K562 (cell line): ENCODE data around the gene TMEM234. TPM values are rescaled to one million over a fixed set of nuclear protein-coding genes. Genes with fewer than 3 reads are reported as not detected.

Experiments
- ATAC-seq: fragments of 200-7000 bp; cut with Tn5 transposase; 3 replicates; pipeline ENCODE4 v1.9.1; 2020; ENCODE audit warnings: moderate library complexity
- BruUV-seq: library from RNA; stranded (reverse); fragments of 400-500 nt; replicated peaks from 2 replicates; lab custom pipeline; 2021; lab: Mats Ljungman, UMichigan
- CTCF ChIA-PET: fragments of 300-600 bp; formaldehyde crosslinking; extraction: SDS; loops from one replicate; lab custom pipeline; 2021; ENCODE audit warnings: low intra/inter-chr PET ratio; lab: Yijun Ruan, JAX
- POLR2A ChIA-PET: fragments of 300-600, 350-650 bp; sonication (Branson Sonifier 250); formaldehyde crosslinking; extraction: SDS; loops from one replicate; lab custom pipeline; 2021; ENCODE audit warnings: antibody characterized with exemption, inconsistent platforms; lab: Yijun Ruan, JAX
- DNase-seq, 4 experiments: peaks; one replicate each; pipeline versions ENCODE4 v3.0.0 to v3.0.0-alpha.2; 2011 to 2018; ENCODE audit warnings: low spot score in 3 of 4, mixed read lengths in 3 of 4; ENCODE audit errors: extremely low read depth in 1 of 4
- FAIRE-seq: peaks from 2 replicates; lab custom pipeline; 2011; peaks lifted over from hg19 to GRCh38; lab: Jason Lieb, UNC
- H2AFZ ChIP-seq: 2 replicates; pipeline ENCODE4 v1.6.0; 2011; ENCODE audit warnings: low read depth, low read length, control low read depth, inconsistent platforms
- H3K27ac ChIP-seq: fragments of 200-600 bp; 3 replicates; pipeline ENCODE4 v1.8.0; 2011; ENCODE audit warnings: low read depth, mild to moderate bottlenecking, control low read depth, inconsistent platforms, low read length, moderate library complexity, mixed read lengths; ENCODE audit errors: extremely low read depth
- H3K27me3 ChIP-seq, 2 experiments: fragments of 300-600 bp in 1 of 2; 2 replicates in 1 of 2; 3 replicates in 1 of 2; pipeline versions ENCODE4 v1.6.0 to v1.8.0; 2011; ENCODE audit warnings: inconsistent platforms in 2 of 2, low read length in 2 of 2, mild to moderate bottlenecking in 1 of 2, mixed read lengths in 1 of 2, moderate library complexity in 1 of 2; ENCODE audit not compliant: control insufficient read depth in 2 of 2, insufficient read depth in 2 of 2
- H3K36me3 ChIP-seq: fragments of 300-600 bp; 3 replicates; pipeline ENCODE4 v1.8.0; 2011; ENCODE audit warnings: mild to moderate bottlenecking, low read length, inconsistent platforms; ENCODE audit not compliant: control insufficient read depth, insufficient read depth
- H3K4me1 ChIP-seq, 2 experiments: fragments of 200-600 bp in 1 of 2; replicated peaks in 1 of 2; 2 replicates in 1 of 2; 3 replicates in 1 of 2; pipeline versions ENCODE4 v1.5.1 to v1.8.0; 2011; ENCODE audit warnings: inconsistent platforms in 2 of 2, low read length in 2 of 2, mild to moderate bottlenecking in 1 of 2, mixed read lengths in 1 of 2, moderate library complexity in 1 of 2; ENCODE audit not compliant: control insufficient read depth in 2 of 2, insufficient read depth in 2 of 2
- H3K4me2 ChIP-seq: 2 replicates; pipeline ENCODE4 v1.6.1; 2011; ENCODE audit warnings: low read length, control low read depth, inconsistent platforms, mixed read lengths; ENCODE audit not compliant: insufficient read depth
- H3K4me3 ChIP-seq: fragments of 200-600 bp; sonication (generic), shearing (Covaris generic); 2 replicates; pipeline ENCODE4 v1.5.1; 2016; ENCODE audit warnings: control low read depth, inconsistent platforms
- H3K79me2 ChIP-seq: fragments of 200-600 bp; 3 replicates; pipeline ENCODE4 v1.8.0; 2011; ENCODE audit warnings: low read length, inconsistent platforms; ENCODE audit not compliant: control insufficient read depth, insufficient read depth
- H3K9ac ChIP-seq, 2 experiments: 2 replicates each; pipeline versions ENCODE4 v1.6.0 to v1.6.1; 2011; ENCODE audit warnings: low read depth in 2 of 2, low read length in 2 of 2, control low read depth in 1 of 2, inconsistent platforms in 1 of 2, mild to moderate bottlenecking in 1 of 2, mixed read lengths in 1 of 2; ENCODE audit not compliant: insufficient read depth in 1 of 2
- H3K9me1 ChIP-seq: one replicate; pipeline ENCODE4 v1.6.0; 2011; ENCODE audit warnings: inconsistent platforms, mild to moderate bottlenecking, low read length, moderate library complexity; ENCODE audit not compliant: control insufficient read depth, insufficient read depth
- H3K9me3 ChIP-seq: replicated peaks from 2 replicates; pipeline ENCODE4 v1.5.1; 2011; ENCODE audit warnings: low read depth, low read length, inconsistent platforms; ENCODE audit not compliant: control insufficient read depth, insufficient read depth
- H4K20me1 ChIP-seq: replicated peaks from 2 replicates; pipeline ENCODE4 v1.6.1; 2011; ENCODE audit warnings: low read length, inconsistent platforms, mixed read lengths; ENCODE audit not compliant: control insufficient read depth, insufficient read depth
- ARID2 ChIP-seq: fragments of 450-650 bp; IDR thresholded peaks from 2 replicates; pipeline ENCODE4 v1.6.1; 2017; ENCODE audit warnings: antibody characterized with exemption, mild to moderate bottlenecking
- GABPB1 ChIP-seq: sonication (generic); formaldehyde crosslinking; IDR thresholded peaks from 2 replicates; pipeline ENCODE4 v1.8.0; 2022; ENCODE audit warnings: mild to moderate bottlenecking, missing genetic modification reagents
- MIER1 ChIP-seq: fragments of 450-650 bp; IDR thresholded peaks from 2 replicates; pipeline ENCODE4 v1.6.1; 2016; ENCODE audit warnings: antibody characterized with exemption, mild to moderate bottlenecking, low read depth
- NEUROD1 ChIP-seq: fragments of 150-350 bp; IDR thresholded peaks from 2 replicates; pipeline ENCODE4 v1.6.1; 2014; ENCODE audit warnings: borderline replicate concordance, low read length, low read depth; ENCODE audit not compliant: partially characterized antibody
- POLR2A ChIP-seq: fragments of 450-650 bp; conservative IDR thresholded peaks from 2 replicates; pipeline ENCODE4 v1.6.1; 2016
- POLR2G ChIP-seq: fragments of 200-400 bp; formaldehyde crosslinking; IDR thresholded peaks from 2 replicates; pipeline ENCODE4 v1.6.1; 2017; ENCODE audit warnings: low read depth, mild to moderate bottlenecking, antibody characterized with exemption, low read length, moderate library complexity
- RBFOX2 ChIP-seq: fragments of 200-400 bp; formaldehyde crosslinking; IDR thresholded peaks from 2 replicates; pipeline ENCODE4 v1.6.1; 2017; ENCODE audit warnings: low read depth, mild to moderate bottlenecking, low read length, moderate library complexity
- SRSF9 ChIP-seq: fragments of 200-400 bp; formaldehyde crosslinking; IDR thresholded peaks from 2 replicates; pipeline ENCODE4 v1.6.1; 2017; ENCODE audit warnings: low read depth, low read length, borderline replicate concordance
- TOE1 ChIP-seq, 2 experiments: fragments of 450-650 bp in 1 of 2; sonication (generic) in 1 of 2; formaldehyde crosslinking in 1 of 2; IDR thresholded peaks; 2 replicates each; pipeline versions ENCODE4 v1.7.1 to v1.8.0; 2016 to 2022; ENCODE audit warnings: borderline replicate concordance in 2 of 2, mild to moderate bottlenecking in 2 of 2, antibody characterized with exemption in 1 of 2, inconsistent platforms in 1 of 2, low read depth in 1 of 2, missing genetic modification reagents in 1 of 2, moderate library complexity in 1 of 2
- ZNF316 ChIP-seq: fragments of 450-650 bp; IDR thresholded peaks from 2 replicates; pipeline ENCODE4 v1.6.1; 2016
- ZNF384 ChIP-seq: IDR thresholded peaks from 2 replicates; pipeline ENCODE4 v1.6.1; 2012; ENCODE audit warnings: low read depth, low read length, improper control_type of control experiment
- ZNF57 ChIP-seq: fragments of 450-650 bp; formaldehyde crosslinking; IDR thresholded peaks from 2 replicates; pipeline ENCODE4 v1.4.0; 2020; ENCODE audit warnings: mild to moderate bottlenecking, moderate library complexity
- WGBS: fragments of 100-300 bp; shearing (Covaris generic); methylation state at CpG from one replicate; pipeline ENCODE4 v1.1.6; 2016; ENCODE audit warnings: low coverage, mixed read lengths; ENCODE audit not compliant: insufficient coverage; ENCODE audit errors: missing lambda C conversion rate; 5-methylcytosine and 5-hydroxymethylcytosine counted together
- in situ Hi-C: fragments of 300-500 bp; cut with MboI; formaldehyde crosslinking; loops from 4 replicates; pipeline ENCODE4 v1.15.0; 2018; ENCODE audit warnings: inconsistent platforms, mixed read lengths
- intact Hi-C: fragments of 100-400 bp; cut with micrococcal nuclease; formaldehyde crosslinking; loops from 2 replicates; pipeline ENCODE4 v1.14.2; 2022
- polyA plus RNA-seq, 8 experiments: library from polyadenylated mRNA; depleted of rRNA in 4 of 8; stranded (reverse) in 5 of 8; unstranded in 3 of 8; fragments of >200 nt; fragmentation: Nextera tagmentation in 2 of 8; fragmentation: Illumina TruSeq in 1 of 8; extraction: Ambion mirVana in 2 of 8; extraction: Trizol in 1 of 8; gene quantifications; 2 replicates each; pipeline versions ENCODE4 v1.2.1 to v1.2.3, GENCODE V29; 2011 to 2014; ENCODE audit warnings: inconsistent platforms in 1 of 8, missing spikeins in 1 of 8
- total RNA-seq, 7 experiments: library from RNA; depleted of rRNA in 6 of 7; stranded (reverse); fragments of >200 nt in 6 of 7; fragmentation: Illumina TruSeq in 2 of 7; extraction: Trizol in 2 of 7; gene quantifications; 2 replicates each; pipeline versions ENCODE4 v1.2.1 to v1.2.3, GENCODE V29; 2011 to 2021; ENCODE audit warnings: low replicate concordance in 1 of 7
- TF ChIP-seq, protein P1 (sequence below): fragments of 450-650 bp; IDR thresholded peaks from 2 replicates; pipeline ENCODE4 v1.6.1; 2016; ENCODE audit warnings: missing biosample characterization, missing genetic modification characterization
- TF ChIP-seq, protein P2 (sequence below): sonication (generic); formaldehyde crosslinking; IDR thresholded peaks from 2 replicates; pipeline ENCODE4 v1.8.1; 2023; ENCODE audit warnings: mild to moderate bottlenecking, missing genetic modification reagents, moderate library complexity
- TF ChIP-seq, protein P3 (sequence below): fragments of 250-450 bp; sonication (Bioruptor Pico); IDR thresholded peaks from 2 replicates; pipeline ENCODE4 v1.8.0; 2021; ENCODE audit warnings: borderline replicate concordance, mild to moderate bottlenecking, moderate library complexity; ENCODE audit not compliant: poor library complexity, severe bottlenecking
- TF ChIP-seq, protein P4 (sequence below): fragments of 450-650 bp; formaldehyde crosslinking; IDR thresholded peaks from 2 replicates; pipeline ENCODE4 v1.4.0; 2020; ENCODE audit warnings: mild to moderate bottlenecking, moderate library complexity

Gene TMEM234
- total and polyA plus RNA-seq, 9 of the 15 experiments (the other 6 are each of a cell fraction or from before 2014, with no cell fraction given): 5.0 to 12.9 (median 7.6) TPM

DNA sequence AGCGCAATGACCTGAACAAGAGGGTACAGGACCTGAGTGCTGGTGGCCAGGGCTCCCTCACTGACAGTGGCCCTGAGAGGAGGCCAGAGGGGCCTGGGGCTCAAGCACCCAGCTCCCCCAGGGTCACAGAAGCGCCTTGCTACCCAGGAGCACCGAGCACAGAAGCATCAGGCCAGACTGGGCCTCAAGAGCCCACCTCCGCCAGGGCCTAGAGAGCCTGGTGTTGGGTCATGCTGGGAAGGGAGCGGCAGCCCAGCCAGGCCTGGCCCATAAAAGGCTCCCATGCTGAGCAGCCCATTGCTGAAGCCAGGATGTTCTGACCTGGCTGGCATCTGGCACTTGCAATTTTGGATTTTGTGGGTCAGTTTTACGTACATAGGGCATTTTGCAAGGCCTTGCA lies 27.2 kb downstream of the TMEM234 start:
- CTCF ChIA-PET: no interaction called here
- DNase-seq: no peak
- H3K27me3 ChIP-seq: no peaks in the 10 kb centered on the region
- FAIRE-seq: no peak
- in situ Hi-C loops (no loop called here), intact Hi-C loops (no loop called here)
- no peak overlapping the region for H3K4me2 ChIP-seq
- H4K20me1 ChIP-seq: no peaks in the 10 kb centered on the region; the same call in none of the 2 replicates
- H3K9me3 ChIP-seq: no peaks in the 10 kb centered on the region
- peak overlapping the region in 1 of 2 experiments; percentile 38; a peak in 1 of 4 replicates for H3K9ac ChIP-seq
- no peak overlapping the region for H3K4me3 ChIP-seq
- peaks cover 3 to 16% of the 10 kb centered on the region in 2 experiments; a peak in 4 of 5 replicates for H3K4me1 ChIP-seq
- peaks cover 3% of the 10 kb centered on the region for H3K9me1 ChIP-seq
- no peak overlapping the region for H2AFZ ChIP-seq
- ATAC-seq: no peak
- 98% methylated on average over 6 of the region's 6 CpGs for WGBS
- peaks cover 85% of the 10 kb centered on the region for H3K36me3 ChIP-seq
- no peak overlapping the region for H3K27ac ChIP-seq
- H3K79me2 ChIP-seq: no peaks in the 10 kb centered on the region
- no TSS peak for BruUV-seq
- TF ChIP-seq, protein P1, sequence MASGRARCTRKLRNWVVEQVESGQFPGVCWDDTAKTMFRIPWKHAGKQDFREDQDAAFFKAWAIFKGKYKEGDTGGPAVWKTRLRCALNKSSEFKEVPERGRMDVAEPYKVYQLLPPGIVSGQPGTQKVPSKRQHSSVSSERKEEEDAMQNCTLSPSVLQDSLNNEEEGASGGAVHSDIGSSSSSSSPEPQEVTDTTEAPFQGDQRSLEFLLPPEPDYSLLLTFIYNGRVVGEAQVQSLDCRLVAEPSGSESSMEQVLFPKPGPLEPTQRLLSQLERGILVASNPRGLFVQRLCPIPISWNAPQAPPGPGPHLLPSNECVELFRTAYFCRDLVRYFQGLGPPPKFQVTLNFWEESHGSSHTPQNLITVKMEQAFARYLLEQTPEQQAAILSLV: no peak
- TF ChIP-seq TOE1 (IDR thresholded peaks at IDR 0.05; ENCODE audit: borderline replicate concordance): no peak
- no peak for TF ChIP-seq TOE1 (CRISPR knock-in tag; IDR thresholded peaks at IDR 0.05; ENCODE audit: borderline replicate concordance, low read depth)
- no peak for TF ChIP-seq NEUROD1
- TF ChIP-seq SRSF9: no peak
- TF ChIP-seq ZNF57 (CRISPR knock-in tag): no peak
- TF ChIP-seq ZNF384: no peak
- TF ChIP-seq POLR2G: peak; percentile 74
- peak; percentile 17; the same call in 1 of the 2 replicates for TF ChIP-seq POLR2A
- no peak for TF ChIP-seq MIER1
- no peak for TF ChIP-seq GABPB1
- TF ChIP-seq, protein P2, sequence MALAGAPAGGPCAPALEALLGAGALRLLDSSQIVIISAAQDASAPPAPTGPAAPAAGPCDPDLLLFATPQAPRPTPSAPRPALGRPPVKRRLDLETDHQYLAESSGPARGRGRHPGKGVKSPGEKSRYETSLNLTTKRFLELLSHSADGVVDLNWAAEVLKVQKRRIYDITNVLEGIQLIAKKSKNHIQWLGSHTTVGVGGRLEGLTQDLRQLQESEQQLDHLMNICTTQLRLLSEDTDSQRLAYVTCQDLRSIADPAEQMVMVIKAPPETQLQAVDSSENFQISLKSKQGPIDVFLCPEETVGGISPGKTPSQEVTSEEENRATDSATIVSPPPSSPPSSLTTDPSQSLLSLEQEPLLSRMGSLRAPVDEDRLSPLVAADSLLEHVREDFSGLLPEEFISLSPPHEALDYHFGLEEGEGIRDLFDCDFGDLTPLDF (CRISPR knock-in tag): no peak
- TF ChIP-seq, protein P3, sequence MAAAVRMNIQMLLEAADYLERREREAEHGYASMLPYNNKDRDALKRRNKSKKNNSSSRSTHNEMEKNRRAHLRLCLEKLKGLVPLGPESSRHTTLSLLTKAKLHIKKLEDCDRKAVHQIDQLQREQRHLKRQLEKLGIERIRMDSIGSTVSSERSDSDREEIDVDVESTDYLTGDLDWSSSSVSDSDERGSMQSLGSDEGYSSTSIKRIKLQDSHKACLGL (CRISPR knock-in tag): no peak
- TF ChIP-seq RBFOX2: peak; percentile 63
- TF ChIP-seq, protein P4, sequence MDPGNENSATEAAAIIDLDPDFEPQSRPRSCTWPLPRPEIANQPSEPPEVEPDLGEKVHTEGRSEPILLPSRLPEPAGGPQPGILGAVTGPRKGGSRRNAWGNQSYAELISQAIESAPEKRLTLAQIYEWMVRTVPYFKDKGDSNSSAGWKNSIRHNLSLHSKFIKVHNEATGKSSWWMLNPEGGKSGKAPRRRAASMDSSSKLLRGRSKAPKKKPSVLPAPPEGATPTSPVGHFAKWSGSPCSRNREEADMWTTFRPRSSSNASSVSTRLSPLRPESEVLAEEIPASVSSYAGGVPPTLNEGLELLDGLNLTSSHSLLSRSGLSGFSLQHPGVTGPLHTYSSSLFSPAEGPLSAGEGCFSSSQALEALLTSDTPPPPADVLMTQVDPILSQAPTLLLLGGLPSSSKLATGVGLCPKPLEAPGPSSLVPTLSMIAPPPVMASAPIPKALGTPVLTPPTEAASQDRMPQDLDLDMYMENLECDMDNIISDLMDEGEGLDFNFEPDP (CRISPR knock-in tag): no peak
- no peak for TF ChIP-seq ARID2
- no peak for TF ChIP-seq ZNF316
- TF ChIP-seq, all 486 proteins: peak for 3
- POLR2A ChIA-PET: interaction anchor here (0.8 to 10.8 kb wide), 6 partner anchors 10 to 87 kb away, joined by 3 to 201 read pairs (median 4); partner anchors contain the start of genes DCDC2B, IQCC, KPNA6 and TXLNA
